HUES48 (cell line): ENCODE data around the gene RYR2.

Experiments used
- H3K27ac ChIP-seq: one replicate; pipeline ENCODE4 v1.7.0; 2013; ENCODE audit warnings: low read depth, low read length, inconsistent platforms
- H3K27me3 ChIP-seq: 2 replicates; pipeline ENCODE4 v1.6.1; 2013; ENCODE audit warnings: mild to moderate bottlenecking, low read length; ENCODE audit not compliant: control insufficient read depth, insufficient read depth
- H3K36me3 ChIP-seq: 2 replicates; pipeline ENCODE4 v1.6.1; 2013; ENCODE audit warnings: low read length; ENCODE audit not compliant: control insufficient read depth, insufficient read depth
- H3K4me1 ChIP-seq: 2 replicates; pipeline ENCODE4 v1.6.1; 2013; ENCODE audit warnings: mild to moderate bottlenecking, low read length; ENCODE audit not compliant: control insufficient read depth, insufficient read depth
- H3K4me3 ChIP-seq: 2 replicates; pipeline ENCODE4 v1.5.1; 2013; ENCODE audit warnings: mild to moderate bottlenecking, low read depth, low read length
- H3K9ac ChIP-seq: 2 replicates; pipeline ENCODE4 v1.6.1; 2013; ENCODE audit warnings: mild to moderate bottlenecking, low read depth, low read length, moderate library complexity
- H3K9me3 ChIP-seq: 2 replicates; pipeline ENCODE4 v1.6.1; 2013; ENCODE audit warnings: low read length; ENCODE audit not compliant: control insufficient read depth, insufficient read depth

Gene RYR2

DNA sequence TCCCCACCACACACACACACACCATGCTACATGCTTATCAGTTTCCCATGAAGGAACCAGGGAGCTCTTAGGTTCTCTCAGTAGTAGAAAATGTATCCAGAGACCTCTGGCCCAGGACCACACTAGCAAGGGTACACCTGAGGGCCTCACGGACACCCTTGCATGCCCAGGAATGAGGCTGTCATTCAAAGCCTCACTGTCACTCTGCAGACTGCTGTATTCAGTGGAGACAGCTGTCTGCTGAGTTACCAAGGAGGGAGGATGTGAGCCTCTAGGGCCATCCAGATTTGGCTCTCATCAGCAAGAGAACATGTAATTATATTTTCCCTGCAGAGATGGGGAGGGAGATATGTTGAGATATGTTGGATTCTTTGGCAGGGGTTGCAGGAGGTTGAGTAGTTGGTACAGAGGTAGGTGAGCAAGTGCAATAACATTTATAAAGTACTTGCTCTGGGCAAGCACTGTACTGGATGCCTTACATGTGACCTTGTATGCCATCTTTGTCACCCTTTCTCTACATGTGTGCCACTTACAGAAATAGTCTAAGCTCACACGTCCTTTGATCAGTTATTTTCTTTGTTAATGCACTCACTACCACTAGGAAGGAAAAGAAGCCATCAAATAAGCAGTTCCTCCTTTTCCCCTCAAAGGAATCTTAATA, 598.2 kb downstream of the RYR2 start:
- Histone ChIP-seq H3K9ac (no peak overlapping the region), H3K9me3 (no peaks in the 10 kb centered on the region), H3K27me3 (no peaks in the 10 kb centered on the region), H3K27ac (no peak overlapping the region), H3K36me3 (peaks cover 18% of the 10 kb centered on the region), H3K4me1 (no peaks in the 10 kb centered on the region), H3K4me3 (no peak overlapping the region)

DNA sequence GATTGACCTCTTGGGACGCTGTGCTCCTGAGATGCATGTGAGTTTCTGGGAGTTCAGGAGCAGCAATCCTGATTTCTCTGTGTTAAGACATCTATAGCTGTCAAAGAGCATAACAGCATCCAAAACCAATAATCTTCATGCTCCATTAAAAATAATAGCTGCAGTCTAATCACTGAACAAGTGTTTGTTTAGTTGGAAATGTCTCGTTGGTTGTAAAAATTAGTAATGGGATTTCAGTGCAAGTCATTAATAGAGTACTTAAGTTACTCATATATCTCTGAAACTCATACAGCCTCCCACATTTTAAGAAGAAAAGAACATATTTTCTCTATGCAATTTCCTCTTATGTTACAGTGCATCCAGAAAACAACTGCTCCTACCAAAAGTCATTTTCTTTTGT, 599.0 kb downstream of the RYR2 start:
- no peak overlapping the region for H3K4me3 ChIP-seq
- H3K4me1 ChIP-seq = no peaks in the 10 kb centered on the region
- peaks cover 18% of the 10 kb centered on the region for H3K36me3 ChIP-seq
- no peaks in the 10 kb centered on the region for H3K9me3 ChIP-seq
- H3K27ac ChIP-seq = no peak overlapping the region
- H3K9ac ChIP-seq = no peak overlapping the region
- no peaks in the 10 kb centered on the region for H3K27me3 ChIP-seq

DNA sequence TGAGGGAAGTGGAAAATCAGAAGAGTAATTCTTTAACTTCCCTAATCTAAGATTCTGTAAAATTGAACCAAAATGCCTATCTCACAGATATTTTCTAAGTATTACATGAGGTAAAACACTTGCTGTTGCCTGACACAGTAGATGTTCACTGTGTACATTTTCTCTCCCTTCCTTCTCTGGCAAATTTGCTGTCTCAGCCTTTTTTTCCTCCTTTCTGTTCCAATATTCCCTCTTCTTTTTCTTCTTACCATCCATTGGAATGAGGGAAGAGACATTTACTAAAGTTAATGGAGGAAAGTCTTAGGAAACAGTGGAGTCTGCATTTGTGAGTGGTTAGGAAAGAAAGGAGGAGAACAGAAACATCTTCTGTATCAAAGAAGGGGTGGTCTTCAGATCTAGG, 608.8 kb downstream of the RYR2 start:
- no peaks in the 10 kb centered on the region for H3K27me3 ChIP-seq
- H3K36me3 ChIP-seq = no peaks in the 10 kb centered on the region
- H3K4me3 ChIP-seq = no peak overlapping the region
- H3K9me3 ChIP-seq = no peaks in the 10 kb centered on the region
- H3K4me1 ChIP-seq = no peaks in the 10 kb centered on the region
- no peak overlapping the region for H3K9ac ChIP-seq
- no peak overlapping the region for H3K27ac ChIP-seq

DNA sequence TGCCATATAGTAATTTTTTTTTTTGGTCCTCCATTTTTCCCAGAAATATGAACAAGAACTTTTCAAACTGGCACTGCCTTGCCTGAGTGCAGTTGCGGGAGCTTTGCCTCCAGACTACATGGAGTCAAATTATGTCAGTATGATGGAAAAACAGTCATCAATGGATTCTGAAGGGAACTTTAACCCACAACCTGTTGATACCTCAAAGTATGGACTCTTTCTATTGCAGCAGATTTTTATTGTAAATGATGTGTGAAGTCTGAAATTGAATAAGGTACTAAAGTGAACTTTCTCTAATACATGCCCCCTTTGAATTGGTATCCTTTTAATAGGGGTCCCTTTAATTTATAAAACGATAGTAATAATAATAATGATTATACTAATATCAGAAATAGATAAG, 613.8 kb downstream of the RYR2 start:
- H3K4me1 ChIP-seq = peaks cover 9% of the 10 kb centered on the region; the same call in 1 of the 2 replicates

DNA sequence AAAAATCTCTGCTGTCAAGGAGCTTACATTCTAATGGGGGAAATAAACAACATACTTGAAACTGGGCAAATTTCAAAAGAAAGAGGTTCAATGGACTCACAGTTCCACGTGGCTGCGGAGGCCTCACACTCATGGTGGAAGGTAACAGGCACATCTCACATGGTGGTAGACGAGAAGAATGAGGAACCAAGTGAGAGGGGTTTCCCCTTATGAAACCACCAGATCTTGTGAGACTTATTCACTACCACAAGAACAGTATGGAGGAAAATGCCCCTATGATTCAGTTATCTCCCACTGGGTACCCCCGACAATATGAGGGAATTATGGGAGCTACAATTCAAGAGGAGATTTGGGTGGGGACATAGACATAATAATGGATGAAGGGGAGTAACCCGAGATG, 622.4 kb downstream of the RYR2 start:
- Histone ChIP-seq H3K9ac (no peak overlapping the region), H3K9me3 (no peaks in the 10 kb centered on the region), H3K4me1 (no peaks in the 10 kb centered on the region), H3K4me3 (no peak overlapping the region), H3K27me3 (no peaks in the 10 kb centered on the region), H3K27ac (no peak overlapping the region), H3K36me3 (no peaks in the 10 kb centered on the region; the same call in none of the 2 replicates)

More for the DNA sequence above, 613.8 kb downstream of the RYR2 start:
- no peaks in the 10 kb centered on the region for H3K27me3 ChIP-seq
- no peak overlapping the region for H3K4me3 ChIP-seq
- no peaks in the 10 kb centered on the region for H3K9me3 ChIP-seq
- no peak overlapping the region for H3K9ac ChIP-seq
- no peaks in the 10 kb centered on the region for H3K36me3 ChIP-seq
- no peak overlapping the region for H3K27ac ChIP-seq

DNA sequence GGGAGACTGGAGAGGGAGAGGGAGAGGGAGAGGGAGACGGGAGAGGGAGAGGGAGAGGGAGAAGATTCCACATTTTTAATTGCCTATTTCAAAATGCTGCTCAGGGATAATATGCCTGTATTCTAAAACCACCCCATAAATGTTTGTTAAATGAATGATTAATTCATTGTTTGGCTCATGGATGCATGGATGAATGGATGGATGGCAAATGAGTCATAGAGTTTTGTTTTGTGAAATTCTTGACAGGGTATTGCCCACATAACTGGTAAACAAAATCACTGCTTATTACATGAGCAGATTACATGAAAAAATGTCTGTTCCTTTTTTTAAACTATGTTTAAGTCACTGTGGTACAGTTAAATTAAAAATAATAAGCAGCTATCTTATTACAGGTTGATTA, 628.3 kb downstream of the RYR2 start:
- Histone ChIP-seq H3K36me3 (peaks cover 7% of the 10 kb centered on the region), H3K9me3 (no peaks in the 10 kb centered on the region), H3K4me3 (no peak overlapping the region), H3K4me1 (no peaks in the 10 kb centered on the region), H3K9ac (no peak overlapping the region), H3K27ac (no peak overlapping the region), H3K27me3 (no peaks in the 10 kb centered on the region)

DNA sequence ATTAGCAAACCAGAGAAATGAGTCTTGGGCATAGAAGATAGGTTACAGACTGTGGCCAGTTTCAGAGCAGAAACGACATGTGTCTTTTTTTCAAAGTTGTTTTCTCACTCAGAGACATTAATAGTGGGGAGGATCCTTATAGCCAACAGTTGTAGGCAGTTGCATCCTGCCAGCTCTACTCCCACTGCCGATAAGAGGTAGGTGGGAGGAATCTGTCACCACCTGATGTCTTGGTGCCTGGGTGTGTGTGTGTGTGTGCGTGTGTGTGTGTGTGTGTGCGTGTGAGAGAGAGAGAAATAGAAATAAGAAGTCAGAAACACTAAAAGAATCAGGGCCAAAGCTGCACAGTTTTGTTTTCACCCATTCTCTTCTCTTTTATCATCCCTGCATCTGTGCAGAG, 629.3 kb downstream of the RYR2 start:
- Histone ChIP-seq H3K4me3 (no peak overlapping the region), H3K27me3 (no peaks in the 10 kb centered on the region), H3K4me1 (no peaks in the 10 kb centered on the region), H3K9ac (no peak overlapping the region), H3K36me3 (peaks cover 7% of the 10 kb centered on the region), H3K9me3 (no peaks in the 10 kb centered on the region), H3K27ac (no peak overlapping the region)

DNA sequence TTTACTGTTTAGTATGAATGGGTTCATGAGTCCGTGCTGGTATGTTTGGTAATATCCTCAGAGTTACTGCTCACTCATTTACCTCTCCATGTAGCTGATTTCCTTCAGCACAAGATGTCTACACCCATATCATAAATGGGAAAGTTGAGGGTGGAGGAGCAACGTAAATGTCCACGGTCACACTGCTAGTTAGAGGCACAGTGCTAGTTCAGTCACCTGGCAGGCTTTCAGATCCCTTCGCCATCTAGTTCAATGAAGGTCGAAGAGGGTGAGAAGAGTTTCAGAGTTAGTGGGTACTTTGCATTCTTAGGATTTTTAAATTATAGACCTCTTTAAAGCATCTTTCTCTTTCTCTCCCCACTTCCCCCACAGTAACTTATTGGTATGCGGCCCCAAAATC, 630.0 kb downstream of the RYR2 start:
- no peak overlapping the region for H3K9ac ChIP-seq
- H3K27me3 ChIP-seq = no peaks in the 10 kb centered on the region
- peaks cover 7% of the 10 kb centered on the region; the same call in 1 of the 2 replicates for H3K36me3 ChIP-seq
- H3K4me3 ChIP-seq = no peak overlapping the region
- no peaks in the 10 kb centered on the region for H3K9me3 ChIP-seq
- no peak overlapping the region for H3K27ac ChIP-seq
- no peaks in the 10 kb centered on the region for H3K4me1 ChIP-seq

DNA sequence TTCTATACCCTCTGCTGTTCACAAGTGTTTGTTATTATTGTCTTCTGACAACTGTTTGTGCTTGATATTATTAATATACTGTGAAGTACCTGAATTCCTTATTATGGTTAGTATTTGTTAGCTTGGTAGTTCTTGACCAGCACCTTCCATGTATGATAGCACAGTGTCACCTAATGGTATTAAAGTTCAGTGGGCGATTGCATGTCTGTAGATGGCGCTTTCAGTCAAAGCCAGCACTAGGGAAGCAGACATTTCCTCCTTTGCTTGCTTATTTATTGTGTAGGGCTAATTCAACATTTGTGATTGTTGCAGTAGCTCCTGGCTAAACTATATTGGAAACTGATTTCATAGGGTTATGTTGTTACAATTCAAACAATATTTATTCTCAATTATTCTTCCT, 630.8 kb downstream of the RYR2 start:
- peaks cover 7% of the 10 kb centered on the region; the same call in 1 of the 2 replicates for H3K36me3 ChIP-seq
- H3K9ac ChIP-seq = no peak overlapping the region
- no peak overlapping the region for H3K4me3 ChIP-seq
- no peaks in the 10 kb centered on the region for H3K27me3 ChIP-seq
- no peaks in the 10 kb centered on the region for H3K9me3 ChIP-seq
- H3K4me1 ChIP-seq = peaks cover 6% of the 10 kb centered on the region; the same call in 1 of the 2 replicates
- no peak overlapping the region for H3K27ac ChIP-seq

DNA sequence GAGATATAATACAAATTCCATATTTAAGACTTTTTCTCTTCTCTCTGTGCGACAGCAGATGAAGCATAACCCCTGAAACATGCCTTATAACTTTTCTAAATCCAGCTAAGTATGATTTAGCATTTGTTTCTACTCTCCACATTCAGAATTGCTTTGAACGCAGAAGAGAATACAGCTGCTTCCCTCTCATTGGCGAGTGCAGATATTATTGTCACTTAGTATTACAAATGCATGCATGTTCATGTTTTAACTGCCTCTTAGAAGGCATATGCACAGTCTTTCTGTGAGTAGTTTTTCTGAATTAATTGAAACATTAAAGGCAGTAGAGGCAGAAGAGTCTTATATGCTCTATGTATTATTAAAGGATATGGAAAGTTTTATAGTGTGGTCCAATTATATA, 631.6 kb downstream of the RYR2 start:
- H3K27ac ChIP-seq = no peak overlapping the region
- H3K4me3 ChIP-seq = no peak overlapping the region

DNA sequence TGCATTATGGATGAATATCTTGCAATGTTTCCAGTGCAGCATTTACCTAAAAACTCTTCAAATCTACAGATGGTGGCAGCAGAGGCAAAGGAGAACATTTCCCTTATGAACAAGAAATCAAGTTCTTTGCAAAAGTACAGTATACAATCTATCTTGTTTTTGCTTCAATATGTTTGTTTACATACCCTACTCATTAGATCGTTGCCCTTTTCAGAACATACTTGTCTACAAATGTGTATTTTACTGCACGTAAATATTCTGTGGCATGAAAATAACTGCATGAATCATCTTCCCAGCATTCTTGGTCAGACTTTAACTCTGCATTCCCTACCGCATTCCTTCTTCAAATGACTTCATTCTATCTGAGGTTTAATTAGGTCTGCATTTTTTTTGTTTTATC, 636.0 kb downstream of the RYR2 start:
- no peak overlapping the region for H3K27ac ChIP-seq
- H3K27me3 ChIP-seq = no peaks in the 10 kb centered on the region
- H3K4me1 ChIP-seq = peaks cover 16% of the 10 kb centered on the region; the same call in 1 of the 2 replicates
- no peaks in the 10 kb centered on the region for H3K9me3 ChIP-seq
- no peak overlapping the region for H3K4me3 ChIP-seq
- H3K9ac ChIP-seq = no peak overlapping the region
- H3K36me3 ChIP-seq = peaks cover 7% of the 10 kb centered on the region; the same call in 1 of the 2 replicates

More for the DNA sequence above, 631.6 kb downstream of the RYR2 start:
- Histone ChIP-seq H3K4me1 (peaks cover 11% of the 10 kb centered on the region; the same call in 1 of the 2 replicates), H3K9me3 (no peaks in the 10 kb centered on the region), H3K36me3 (peaks cover 7% of the 10 kb centered on the region; the same call in 1 of the 2 replicates), H3K9ac (no peak overlapping the region), H3K27me3 (no peaks in the 10 kb centered on the region)
